Neural crest cell (in vitro differentiated cells): Measurements from ENCODE around the gene FANCL. TPM values are rescaled to one million over a fixed set of nuclear protein-coding genes. Genes with fewer than 3 reads are reported as not detected.
"Not testable (repeated sequence)": the region's sequence is repeated elsewhere in the genome, so short reads cannot be mapped to it uniquely, and the experiment has no call there.

Source experiments
- DNase-seq: peaks from one replicate; pipeline ENCODE4 v3.0.0; 2021; ENCODE audit warnings: low read depth, mixed read lengths, low spot score
- H3K27ac Mint-ChIP-seq: one replicate; pipeline ENCODE4 v1.8.0; 2021; ENCODE audit warnings: mild to moderate bottlenecking, mixed read lengths; ENCODE audit not compliant: unreplicated experiment
- H3K27me3 Mint-ChIP-seq: 2 replicates; pipeline ENCODE4 v1.8.0; 2021; ENCODE audit warnings: low read depth, mild to moderate bottlenecking, mixed read lengths
- H3K36me3 Mint-ChIP-seq: 2 replicates; pipeline ENCODE4 v1.8.0; 2021; ENCODE audit warnings: low read depth, mild to moderate bottlenecking, mixed read lengths
- H3K4me1 Mint-ChIP-seq: 2 replicates; pipeline ENCODE4 v1.8.0; 2021; ENCODE audit warnings: mixed read lengths
- H3K4me3 Mint-ChIP-seq: one replicate; pipeline ENCODE4 v1.8.0; 2021; ENCODE audit warnings: mild to moderate bottlenecking, mixed read lengths
- H3K9me3 Mint-ChIP-seq: 2 replicates; pipeline ENCODE4 v1.8.0; 2021; ENCODE audit warnings: mixed read lengths
- CTCF ChIP-seq: fragments of 200-600 bp; sonication (generic); conservative IDR thresholded peaks from 2 replicates; pipeline ENCODE4 v1.5.0; 2021; ENCODE audit warnings: antibody characterized with exemption, mild to moderate bottlenecking
- total RNA-seq: library from RNA; stranded (reverse); gene quantifications from 2 replicates; pipeline ENCODE4 v1.2.1, GENCODE V29; 2021

FANCL gene
- total RNA-seq, 1 donor from 2014 or later: 43.4 TPM

- no peak for DNase-seq
- Mint-ChIP-seq H3K4me3 (no peak overlapping the region), H3K27me3 (no peaks in the 10 kb centered on the region), H3K9me3 (no peaks in the 10 kb centered on the region), H3K27ac (no peak overlapping the region), H3K4me1 (no peaks in the 10 kb centered on the region), H3K36me3 (peaks cover 29% of the 10 kb centered on the region)
- no peak for TF ChIP-seq CTCF
Measured at GRCh38 chr2:58186501-58186900, 54.6 kb downstream of the FANCL start.

- no peak overlapping the region for H3K27ac Mint-ChIP-seq
- no peak for TF ChIP-seq CTCF
- no peaks in the 10 kb centered on the region for H3K27me3 Mint-ChIP-seq
- no peak overlapping the region for H3K4me3 Mint-ChIP-seq
- peaks cover 6% of the 10 kb centered on the region for H3K9me3 Mint-ChIP-seq
- no peak for DNase-seq
- no peaks in the 10 kb centered on the region for H3K4me1 Mint-ChIP-seq
- peaks cover 40% of the 10 kb centered on the region for H3K36me3 Mint-ChIP-seq
Measured at GRCh38 chr2:58182527-58182926, 58.6 kb downstream of the FANCL start.

GRCh38 chr2:58180635-58181034 is 60.5 kb downstream of the FANCL start:
- TF ChIP-seq CTCF: no peak
- Mint-ChIP-seq H3K4me1 (no peaks in the 10 kb centered on the region), H3K9me3 (peaks cover 6% of the 10 kb centered on the region), H3K36me3 (peaks cover 33% of the 10 kb centered on the region), H3K27ac (no peak overlapping the region), H3K27me3 (no peaks in the 10 kb centered on the region), H3K4me3 (no peak overlapping the region)
- no peak for DNase-seq

GRCh38 chr2:58180175-58180574 is 61.0 kb downstream of the FANCL start:
- not testable (repeated sequence) for H3K4me3 Mint-ChIP-seq, H3K27ac Mint-ChIP-seq, H3K27me3 Mint-ChIP-seq, H3K4me1 Mint-ChIP-seq, H3K9me3 Mint-ChIP-seq, DNase-seq
- peaks cover 36% of the 10 kb centered on the region for H3K36me3 Mint-ChIP-seq

- H3K9me3 Mint-ChIP-seq: peaks cover 11% of the 10 kb centered on the region
- not testable (repeated sequence) for H3K27ac Mint-ChIP-seq, H3K4me1 Mint-ChIP-seq, DNase-seq, H3K27me3 Mint-ChIP-seq, H3K4me3 Mint-ChIP-seq
- H3K36me3 Mint-ChIP-seq: peaks cover 59% of the 10 kb centered on the region
Measured at GRCh38 chr2:58177187-58177586, 63.9 kb downstream of the FANCL start.

- not testable (repeated sequence) for H3K4me1 Mint-ChIP-seq, H3K27me3 Mint-ChIP-seq, DNase-seq, H3K27ac Mint-ChIP-seq, H3K4me3 Mint-ChIP-seq
- Mint-ChIP-seq H3K9me3 (peaks cover 12% of the 10 kb centered on the region), H3K36me3 (peaks cover 58% of the 10 kb centered on the region)
Measured at GRCh38 chr2:58171831-58172230, 69.3 kb downstream of the FANCL start.

GRCh38 chr2:58170334-58170933 is 70.7 kb downstream of the FANCL start:
- not testable (repeated sequence) for DNase-seq, H3K4me3 Mint-ChIP-seq, H3K27ac Mint-ChIP-seq, H3K4me1 Mint-ChIP-seq, H3K27me3 Mint-ChIP-seq
- Mint-ChIP-seq H3K36me3 (peaks cover 58% of the 10 kb centered on the region), H3K9me3 (peaks cover 12% of the 10 kb centered on the region)

GRCh38 chr2:58169845-58170244 is 71.3 kb downstream of the FANCL start:
- H3K4me1 Mint-ChIP-seq, H3K4me3 Mint-ChIP-seq, H3K27me3 Mint-ChIP-seq, DNase-seq, H3K27ac Mint-ChIP-seq: not testable (repeated sequence)
- H3K9me3 Mint-ChIP-seq: peaks cover 12% of the 10 kb centered on the region
- peaks cover 54% of the 10 kb centered on the region for H3K36me3 Mint-ChIP-seq

- H3K9me3 Mint-ChIP-seq, H3K4me3 Mint-ChIP-seq, H3K4me1 Mint-ChIP-seq, H3K27ac Mint-ChIP-seq, DNase-seq, H3K27me3 Mint-ChIP-seq: not testable (repeated sequence)
- H3K36me3 Mint-ChIP-seq: peaks cover 40% of the 10 kb centered on the region
Measured at GRCh38 chr2:58168130-58168529, 73.0 kb downstream of the FANCL start.
